Measurements from ENCODE around the gene RNF220.

Gene RNF220

DNA sequence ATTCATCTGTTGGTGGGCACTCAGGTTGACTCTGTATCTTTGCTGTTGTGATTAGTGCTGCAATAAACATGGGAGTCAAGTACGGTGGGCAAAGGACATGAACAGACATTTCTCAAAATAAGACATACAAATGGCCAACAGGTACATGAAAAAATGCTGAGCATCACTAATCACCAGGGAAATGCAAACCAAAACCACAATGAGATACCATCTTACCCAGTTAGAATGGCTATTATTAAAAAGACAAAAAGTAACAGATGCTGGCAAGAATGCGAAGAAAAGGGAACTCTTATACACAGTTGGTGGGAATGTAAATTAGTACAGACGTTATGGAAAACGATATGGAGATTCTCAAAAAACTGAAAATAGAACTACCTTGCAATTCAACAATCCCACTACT lies 170.3 kb downstream of the RNF220 start:
- in situ Hi-C loops (cut with MboI; ENCODE audit: low pct_unique_long_range_greater_than_20kb, low sequenced_read_pairs, unreplicated experiment): no loop called here
- DNase-seq (ENCODE audit: low spot score): no peak
- TF ChIP-seq, protein P1, sequence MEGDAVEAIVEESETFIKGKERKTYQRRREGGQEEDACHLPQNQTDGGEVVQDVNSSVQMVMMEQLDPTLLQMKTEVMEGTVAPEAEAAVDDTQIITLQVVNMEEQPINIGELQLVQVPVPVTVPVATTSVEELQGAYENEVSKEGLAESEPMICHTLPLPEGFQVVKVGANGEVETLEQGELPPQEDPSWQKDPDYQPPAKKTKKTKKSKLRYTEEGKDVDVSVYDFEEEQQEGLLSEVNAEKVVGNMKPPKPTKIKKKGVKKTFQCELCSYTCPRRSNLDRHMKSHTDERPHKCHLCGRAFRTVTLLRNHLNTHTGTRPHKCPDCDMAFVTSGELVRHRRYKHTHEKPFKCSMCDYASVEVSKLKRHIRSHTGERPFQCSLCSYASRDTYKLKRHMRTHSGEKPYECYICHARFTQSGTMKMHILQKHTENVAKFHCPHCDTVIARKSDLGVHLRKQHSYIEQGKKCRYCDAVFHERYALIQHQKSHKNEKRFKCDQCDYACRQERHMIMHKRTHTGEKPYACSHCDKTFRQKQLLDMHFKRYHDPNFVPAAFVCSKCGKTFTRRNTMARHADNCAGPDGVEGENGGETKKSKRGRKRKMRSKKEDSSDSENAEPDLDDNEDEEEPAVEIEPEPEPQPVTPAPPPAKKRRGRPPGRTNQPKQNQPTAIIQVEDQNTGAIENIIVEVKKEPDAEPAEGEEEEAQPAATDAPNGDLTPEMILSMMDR (IDR thresholded peaks at IDR 0.05; ENCODE audit: extremely low read depth, insufficient read depth, missing control alignments): no peak

DNA sequence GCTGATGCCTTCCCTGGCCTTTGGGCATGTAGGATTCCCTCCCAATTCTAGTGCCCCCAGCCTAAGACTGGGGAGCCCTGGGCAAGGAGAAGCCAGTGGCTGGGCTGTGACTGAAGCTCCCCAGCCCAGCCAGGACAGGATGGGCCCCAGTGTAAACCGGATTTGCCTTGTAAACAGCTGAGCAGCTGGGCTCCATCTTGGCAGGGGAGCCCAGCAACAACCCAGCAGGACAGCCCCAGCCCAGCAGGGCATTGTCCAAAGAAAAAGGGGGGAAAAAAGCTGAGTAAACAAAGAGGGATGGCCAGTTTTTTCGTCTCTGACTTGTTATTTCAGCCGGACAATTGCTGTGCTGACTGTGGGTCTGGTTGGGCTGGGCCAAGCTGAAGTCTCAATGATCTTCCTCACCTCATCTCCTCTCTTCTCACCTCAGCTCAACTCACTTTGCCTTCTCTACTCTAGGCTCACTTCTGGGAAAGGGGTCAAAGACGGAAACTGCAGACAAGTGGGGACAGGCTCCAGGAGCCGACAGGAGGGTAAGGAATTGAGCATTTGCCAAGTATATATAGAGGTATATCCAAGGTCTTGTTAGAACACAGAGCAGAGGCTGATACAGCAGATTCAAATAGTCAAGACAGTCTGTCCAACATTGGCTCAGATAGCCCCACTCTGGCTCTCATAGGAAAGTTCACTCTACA lies 171.5 kb downstream of the RNF220 start:
- DNase-seq (ENCODE audit: low spot score): no peak
- TF ChIP-seq, protein P1 (IDR thresholded peaks at IDR 0.05; ENCODE audit: extremely low read depth, insufficient read depth, missing control alignments): no peak
- in situ Hi-C loops (cut with MboI; ENCODE audit: low pct_unique_long_range_greater_than_20kb, low sequenced_read_pairs, unreplicated experiment): no loop called here

DNA sequence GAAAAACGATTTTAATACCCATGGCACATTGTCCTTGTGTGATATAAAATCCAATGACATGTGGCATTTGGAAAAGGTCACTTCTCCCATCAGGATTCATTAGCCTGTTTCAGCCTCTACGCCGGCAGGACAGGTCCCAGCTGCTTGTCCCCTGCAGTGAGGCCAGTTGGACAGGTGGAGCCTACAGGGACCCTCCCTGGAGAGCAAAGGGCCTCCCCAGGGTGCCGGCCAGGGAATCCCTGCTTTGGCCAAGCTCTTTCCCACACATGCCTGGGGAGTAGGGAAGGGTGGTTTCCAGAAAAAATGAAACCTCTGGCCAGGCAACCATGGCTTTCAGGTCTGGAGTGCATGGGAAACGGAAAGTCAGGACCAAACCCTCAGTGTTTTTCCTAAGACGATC lies 176.2 kb downstream of the RNF220 start:
- TF ChIP-seq, protein P1 (IDR thresholded peaks at IDR 0.05; ENCODE audit: extremely low read depth, insufficient read depth, missing control alignments): no peak
- in situ Hi-C loops (cut with MboI; ENCODE audit: low pct_unique_long_range_greater_than_20kb, low sequenced_read_pairs, unreplicated experiment): no loop called here
- no peak for DNase-seq (ENCODE audit: low spot score)

DNA sequence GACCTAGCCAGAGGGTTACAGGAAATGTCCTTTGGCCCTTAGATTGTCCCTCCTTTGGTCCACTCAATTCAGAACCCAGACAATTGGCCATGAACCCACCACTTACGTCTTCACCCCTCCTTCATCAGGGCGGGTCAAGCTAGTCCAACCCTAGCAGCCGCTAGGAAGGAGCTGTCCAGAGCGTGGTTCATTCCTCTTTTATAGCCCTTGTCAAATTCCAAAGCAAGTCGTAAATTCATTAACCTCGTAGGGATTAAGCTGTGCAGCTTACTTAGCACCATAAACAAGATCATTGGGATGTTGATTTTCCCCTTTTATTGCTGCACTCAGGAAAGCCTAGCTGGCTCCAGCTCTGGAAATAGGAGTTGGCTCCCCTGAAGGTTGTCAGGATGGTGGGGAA lies 179.1 kb downstream of the RNF220 start:
- DNase-seq (ENCODE audit: low spot score): no peak
- in situ Hi-C loops (cut with MboI; ENCODE audit: low pct_unique_long_range_greater_than_20kb, low sequenced_read_pairs, unreplicated experiment): no loop called here
- TF ChIP-seq, protein P1 (IDR thresholded peaks at IDR 0.05; ENCODE audit: extremely low read depth, insufficient read depth, missing control alignments): no peak

DNA sequence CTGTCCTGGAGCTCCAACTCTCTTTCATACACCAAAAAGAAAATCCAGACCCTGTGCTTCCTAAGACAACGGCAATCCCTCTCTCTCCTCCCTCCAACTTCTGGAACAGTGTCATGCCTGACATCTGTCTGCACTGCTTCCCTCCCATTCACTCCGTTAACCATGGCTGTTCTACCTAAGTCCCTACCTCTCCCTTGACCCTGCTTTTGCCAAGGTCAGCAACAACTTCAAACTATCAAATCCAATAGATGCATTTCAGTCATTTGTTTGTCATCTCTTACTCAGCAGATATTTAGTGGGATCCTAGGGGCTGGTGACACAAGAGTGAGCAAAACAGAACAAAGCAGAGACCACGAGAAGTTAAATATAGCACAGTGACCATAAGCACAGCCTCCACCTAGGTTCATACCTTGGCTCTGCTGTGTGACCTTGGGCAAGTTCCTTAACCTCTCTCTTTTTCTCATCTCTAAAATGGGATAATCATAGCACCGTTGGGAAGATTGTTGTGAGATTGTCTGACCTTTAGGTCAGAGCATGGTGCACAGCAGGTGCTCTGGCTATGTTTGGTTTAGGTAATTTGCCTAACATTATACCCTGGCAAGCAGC lies 180.4 kb downstream of the RNF220 start:
- TF ChIP-seq, protein P1 (IDR thresholded peaks at IDR 0.05; ENCODE audit: extremely low read depth, insufficient read depth, missing control alignments): no peak
- no peak for DNase-seq (ENCODE audit: low spot score)
- in situ Hi-C loops (cut with MboI; ENCODE audit: low pct_unique_long_range_greater_than_20kb, low sequenced_read_pairs, unreplicated experiment): no loop called here

DNA sequence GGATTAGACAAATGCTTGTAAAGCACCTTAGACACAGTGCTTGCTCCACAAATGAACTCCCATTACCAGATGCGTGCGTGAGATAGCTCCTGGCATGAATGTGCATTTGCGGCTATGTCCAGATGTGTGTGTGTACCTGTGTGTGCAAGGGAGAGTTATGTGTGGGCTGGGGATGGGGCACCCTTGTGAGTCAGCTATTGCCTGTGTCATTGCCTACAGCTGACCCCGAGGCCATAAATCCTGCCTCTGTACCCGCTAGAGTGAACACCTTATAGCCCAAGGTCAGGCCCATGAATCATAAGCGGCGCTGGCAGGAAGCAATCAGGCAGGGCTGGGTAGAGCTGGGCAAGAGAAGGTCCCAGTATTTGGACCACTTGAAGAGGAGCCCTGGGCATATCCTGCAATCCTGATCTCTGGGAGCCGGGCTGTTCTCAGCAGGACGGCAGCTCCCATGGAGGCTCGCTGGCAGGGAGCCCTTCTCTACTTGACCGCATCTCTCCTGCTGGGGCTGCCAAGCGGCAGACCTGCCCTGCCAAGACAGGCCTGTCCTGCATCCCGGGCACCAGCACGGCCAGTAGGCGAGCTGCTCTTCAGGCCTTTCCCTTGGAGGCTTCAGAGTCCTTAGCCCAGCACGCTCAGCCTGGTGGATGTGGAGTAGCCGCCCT lies 182.9 kb downstream of the RNF220 start:
- TF ChIP-seq, protein P1 (IDR thresholded peaks at IDR 0.05; ENCODE audit: extremely low read depth, insufficient read depth, missing control alignments): no peak
- no peak for DNase-seq (ENCODE audit: low spot score)
- in situ Hi-C loops (cut with MboI; ENCODE audit: low pct_unique_long_range_greater_than_20kb, low sequenced_read_pairs, unreplicated experiment): no loop called here

Data from GM13977 (cell line).